HCEC 1CT (cell line): ENCODE data around the gene PAPPA2.
"Not testable (repeated sequence)": the region's sequence is repeated elsewhere in the genome, so short reads cannot be mapped to it uniquely, and the experiment has no call there.

Experiments used
- DNase-seq: peaks from one replicate; pipeline ENCODE4 v3.0.0-alpha.2; 2017

The PAPPA2 gene

GRCh38 chr1:176612791-176613190, 149.8 kb downstream of the PAPPA2 start:
- DNase-seq: no peak

GRCh38 chr1:176617881-176618280, 154.9 kb downstream of the PAPPA2 start:
- peak; percentile 10 for DNase-seq

GRCh38 chr1:176619261-176619660, 156.3 kb downstream of the PAPPA2 start:
- peak; percentile 20 for DNase-seq

- no peak for DNase-seq
Observed at GRCh38 chr1:176625365-176625764, 162.4 kb downstream of the PAPPA2 start.

GRCh38 chr1:176626572-176627061, 163.6 kb downstream of the PAPPA2 start:
- DNase-seq: no peak

- DNase-seq: no peak
Observed at GRCh38 chr1:176628775-176629174, 165.8 kb downstream of the PAPPA2 start.

- DNase-seq: not testable (repeated sequence)
Observed at GRCh38 chr1:176634733-176635132, 171.8 kb downstream of the PAPPA2 start.

GRCh38 chr1:176638713-176639526, 175.9 kb downstream of the PAPPA2 start:
- no peak for DNase-seq

GRCh38 chr1:176643536-176643935, 180.6 kb downstream of the PAPPA2 start:
- peak; percentile 79 for DNase-seq

GRCh38 chr1:176648556-176648955, 185.6 kb downstream of the PAPPA2 start:
- no peak for DNase-seq

GRCh38 chr1:176656257-176656995, 193.5 kb downstream of the PAPPA2 start:
- DNase-seq: peak; percentile 93

- no peak for DNase-seq
Observed at GRCh38 chr1:176669782-176670181, 206.8 kb downstream of the PAPPA2 start.

- DNase-seq: no peak
Observed at GRCh38 chr1:176670853-176671252, 207.9 kb downstream of the PAPPA2 start.

- DNase-seq: no peak
Observed at GRCh38 chr1:176682830-176683535, 220.0 kb downstream of the PAPPA2 start.

GRCh38 chr1:176691251-176692228, 228.6 kb downstream of the PAPPA2 start:
- peak; percentile 50 for DNase-seq

GRCh38 chr1:176692431-176692830, 229.5 kb downstream of the PAPPA2 start:
- DNase-seq: no peak

- no peak for DNase-seq
Observed at GRCh38 chr1:176692988-176693696, 230.2 kb downstream of the PAPPA2 start.

GRCh38 chr1:176693697-176694329, 230.8 kb downstream of the PAPPA2 start:
- peak; percentile 70 for DNase-seq

GRCh38 chr1:176694713-176695112, 231.7 kb downstream of the PAPPA2 start:
- DNase-seq: no peak

GRCh38 chr1:176696109-176696508, 233.1 kb downstream of the PAPPA2 start:
- DNase-seq: peak; percentile 81

- no peak for DNase-seq
Observed at GRCh38 chr1:176696689-176697088, 233.7 kb downstream of the PAPPA2 start.
